Vagina (tissue), 2 donors: ENCODE data around the gene LRP3.

Source experiments
- CTCF ChIP-seq, 3 experiments: fragments of 450-650 bp in 2 of 3; fragments of 200-600 bp in 1 of 3; sonication (generic) in 1 of 3; IDR thresholded peaks; one replicate each; pipeline ENCODE4 v1.5.1; 2017 to 2019; ENCODE audit warnings: antibody characterized with exemption in 3 of 3, mild to moderate bottlenecking in 2 of 3, moderate library complexity in 2 of 3
- POLR2A ChIP-seq, 2 donors: fragments of 450-650 bp; IDR thresholded peaks; one replicate each; pipeline ENCODE4 v1.6.1; 2017; ENCODE audit warnings: antibody characterized with exemption in 2 of 2, mild to moderate bottlenecking in 2 of 2, moderate library complexity in 2 of 2

- TF ChIP-seq CTCF (IDR thresholded peaks at IDR 0.05), result no peak
- TF ChIP-seq POLR2A (IDR thresholded peaks at IDR 0.05), result no peak
Measured at GRCh38 chr19:33227242-33227650, 33.1 kb downstream of the LRP3 start.
